Ishikawa (cell line): Measurements from ENCODE around the gene MBD1.

Source experiments
- CEBPB ChIP-seq: IDR thresholded peaks from 2 replicates; pipeline ENCODE4 v1.6.1; 2012
- CREB1 ChIP-seq: IDR thresholded peaks from 2 replicates; pipeline ENCODE4 v1.6.1; 2012; ENCODE audit warnings: low read depth
- EGR1 ChIP-seq: IDR thresholded peaks from 2 replicates; pipeline ENCODE4 v1.6.1; 2012
- EP300 ChIP-seq: IDR thresholded peaks from 2 replicates; pipeline ENCODE4 v1.6.1; 2012; ENCODE audit warnings: borderline replicate concordance
- FOXM1 ChIP-seq: IDR thresholded peaks from 2 replicates; pipeline ENCODE4 v1.6.1; 2012; ENCODE audit warnings: low read depth, borderline replicate concordance
- MAX ChIP-seq: IDR thresholded peaks from 2 replicates; pipeline ENCODE4 v1.6.1; 2012
- NFIC ChIP-seq: IDR thresholded peaks from 2 replicates; pipeline ENCODE4 v1.6.1; 2012
- RAD21 ChIP-seq: IDR thresholded peaks from 2 replicates; pipeline ENCODE4 v1.6.1; 2012; ENCODE audit warnings: low read depth
- REST ChIP-seq: IDR thresholded peaks from 2 replicates; pipeline ENCODE4 v1.6.1; 2012; ENCODE audit warnings: low read depth, mild to moderate bottlenecking
- TAF1 ChIP-seq: IDR thresholded peaks from 2 replicates; pipeline ENCODE4 v1.6.1; 2012; ENCODE audit warnings: low read depth, mild to moderate bottlenecking
- TCF12 ChIP-seq: IDR thresholded peaks from 2 replicates; pipeline ENCODE4 v1.6.1; 2012; ENCODE audit warnings: low read depth
- TEAD4 ChIP-seq: IDR thresholded peaks from 2 replicates; pipeline ENCODE4 v1.6.1; 2012
- USF1 ChIP-seq: IDR thresholded peaks from 2 replicates; pipeline ENCODE4 v1.6.1; 2012
- YY1 ChIP-seq: IDR thresholded peaks from 2 replicates; pipeline ENCODE4 v1.6.1; 2012; ENCODE audit warnings: low read depth
- ZBTB7A ChIP-seq: IDR thresholded peaks from 2 replicates; pipeline ENCODE4 v1.6.1; 2012; ENCODE audit warnings: low read depth

Gene MBD1

GRCh38 chr18:50282521-50283335, 1.4 kb upstream of the MBD1 start:
- TF ChIP-seq TAF1 (no peak), MAX (no peak), USF1 (no peak), CREB1 (no peak), RAD21 (no peak), FOXM1 (no peak), CEBPB (no peak), TCF12 (no peak), ZBTB7A (no peak), YY1 (no peak), REST (no peak), NFIC (no peak), EGR1 (no peak)

- no peak for TF ChIP-seq USF1
- no peak for TF ChIP-seq YY1
- TF ChIP-seq MAX = no peak
- no peak for TF ChIP-seq EGR1
- TF ChIP-seq ZBTB7A = no peak
- TF ChIP-seq EP300 = no peak
- TF ChIP-seq CEBPB = no peak
- no peak for TF ChIP-seq NFIC
- TF ChIP-seq RAD21 = no peak
- no peak for TF ChIP-seq TAF1
- TF ChIP-seq TCF12 = no peak
- TF ChIP-seq TEAD4 = no peak
- no peak for TF ChIP-seq REST
- no peak for TF ChIP-seq CREB1
- TF ChIP-seq FOXM1 = no peak
Measured at GRCh38 chr18:50281972-50282520, 723 bp upstream of the MBD1 start.

- no peak for TF ChIP-seq ZBTB7A
Measured at GRCh38 chr18:50280707-50281294, 522 bp downstream of the MBD1 start.

GRCh38 chr18:50279752-50280151, 1.6 kb downstream of the MBD1 start:
- TF ChIP-seq REST = no peak
- no peak for TF ChIP-seq MAX
- no peak for TF ChIP-seq TAF1
- no peak for TF ChIP-seq TEAD4
- no peak for TF ChIP-seq NFIC
- TF ChIP-seq ZBTB7A = no peak
- no peak for TF ChIP-seq TCF12
- no peak for TF ChIP-seq CEBPB
